ENCODE data around the gene TTLL11. TPM values are rescaled to one million over a fixed set of nuclear protein-coding genes. Genes with fewer than 3 reads are reported as not detected.

TTLL11 gene
- polyA plus RNA-seq, 1 donor from 2014 or later = 8.0 TPM

DNA sequence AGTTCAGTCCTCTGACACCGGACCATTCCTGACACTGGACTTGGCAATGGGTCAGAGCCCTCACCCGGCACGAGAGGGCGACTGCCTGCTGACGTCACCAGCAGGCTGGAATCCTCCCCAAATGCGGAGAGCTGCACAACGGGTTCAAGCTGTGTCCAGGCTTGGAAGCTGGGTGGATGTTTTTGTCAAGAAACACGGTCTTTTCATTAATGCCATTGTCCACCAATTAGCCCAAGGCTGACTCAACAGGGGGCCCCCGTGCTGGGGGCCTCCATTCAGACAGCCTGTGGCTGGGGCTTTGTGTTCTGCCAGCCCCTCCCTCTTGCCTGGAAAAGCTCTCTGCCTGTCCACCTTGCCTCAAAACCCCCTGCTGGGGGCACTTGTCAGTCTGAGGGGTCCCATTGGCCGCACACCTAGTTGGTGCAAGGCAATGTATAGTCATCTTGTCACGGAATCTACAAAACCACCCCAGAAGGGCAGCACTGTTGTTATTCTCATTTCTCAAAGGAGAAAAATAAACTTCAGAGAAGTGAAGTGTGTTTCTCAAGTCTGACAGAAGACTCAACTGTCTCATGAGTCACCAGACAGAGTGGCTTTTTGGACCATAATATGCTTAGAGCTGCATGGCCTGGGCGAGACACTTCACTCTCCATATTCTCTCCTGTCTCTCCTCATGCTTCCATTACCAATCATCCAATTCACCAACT lies 41.9 kb upstream of the TTLL11 start:
- no peak overlapping the region for H3K9ac ChIP-seq (ENCODE audit: low read length)
- no peaks in the 10 kb centered on the region for H4K20me1 ChIP-seq (ENCODE audit: insufficient read depth)
- no peak overlapping the region for H3K4me2 ChIP-seq (ENCODE audit: low read length)
- no peaks in the 10 kb centered on the region for H3F3A ChIP-seq (ENCODE audit: insufficient read depth, low read length, poor library complexity, severe bottlenecking)
- H3K79me2 ChIP-seq (replicated peaks; ENCODE audit: insufficient read depth, low read length) = no peaks in the 10 kb centered on the region
- TF ChIP-seq TAF1 (IDR thresholded peaks at IDR 0.05; ENCODE audit: low read depth) (no peak), POLR2AphosphoS5 (IDR thresholded peaks at IDR 0.05) (no peak), EZH2 (IDR thresholded peaks at IDR 0.05; ENCODE audit: borderline replicate concordance, insufficient read depth, low read length, poor library complexity, severe bottlenecking) (no peak), SMC3 (conservative IDR thresholded peaks at IDR 0.05; ENCODE audit: poor library complexity) (no peak), EP300 (conservative IDR thresholded peaks at IDR 0.05; ENCODE audit: poor library complexity, severe bottlenecking) (no peak), RAD21 (conservative IDR thresholded peaks at IDR 0.05) (no peak), MXI1 (conservative IDR thresholded peaks at IDR 0.05; ENCODE audit: poor library complexity, severe bottlenecking) (no peak)
- TF ChIP-seq, protein P1, sequence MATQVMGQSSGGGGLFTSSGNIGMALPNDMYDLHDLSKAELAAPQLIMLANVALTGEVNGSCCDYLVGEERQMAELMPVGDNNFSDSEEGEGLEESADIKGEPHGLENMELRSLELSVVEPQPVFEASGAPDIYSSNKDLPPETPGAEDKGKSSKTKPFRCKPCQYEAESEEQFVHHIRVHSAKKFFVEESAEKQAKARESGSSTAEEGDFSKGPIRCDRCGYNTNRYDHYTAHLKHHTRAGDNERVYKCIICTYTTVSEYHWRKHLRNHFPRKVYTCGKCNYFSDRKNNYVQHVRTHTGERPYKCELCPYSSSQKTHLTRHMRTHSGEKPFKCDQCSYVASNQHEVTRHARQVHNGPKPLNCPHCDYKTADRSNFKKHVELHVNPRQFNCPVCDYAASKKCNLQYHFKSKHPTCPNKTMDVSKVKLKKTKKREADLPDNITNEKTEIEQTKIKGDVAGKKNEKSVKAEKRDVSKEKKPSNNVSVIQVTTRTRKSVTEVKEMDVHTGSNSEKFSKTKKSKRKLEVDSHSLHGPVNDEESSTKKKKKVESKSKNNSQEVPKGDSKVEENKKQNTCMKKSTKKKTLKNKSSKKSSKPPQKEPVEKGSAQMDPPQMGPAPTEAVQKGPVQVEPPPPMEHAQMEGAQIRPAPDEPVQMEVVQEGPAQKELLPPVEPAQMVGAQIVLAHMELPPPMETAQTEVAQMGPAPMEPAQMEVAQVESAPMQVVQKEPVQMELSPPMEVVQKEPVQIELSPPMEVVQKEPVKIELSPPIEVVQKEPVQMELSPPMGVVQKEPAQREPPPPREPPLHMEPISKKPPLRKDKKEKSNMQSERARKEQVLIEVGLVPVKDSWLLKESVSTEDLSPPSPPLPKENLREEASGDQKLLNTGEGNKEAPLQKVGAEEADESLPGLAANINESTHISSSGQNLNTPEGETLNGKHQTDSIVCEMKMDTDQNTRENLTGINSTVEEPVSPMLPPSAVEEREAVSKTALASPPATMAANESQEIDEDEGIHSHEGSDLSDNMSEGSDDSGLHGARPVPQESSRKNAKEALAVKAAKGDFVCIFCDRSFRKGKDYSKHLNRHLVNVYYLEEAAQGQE (IDR thresholded peaks at IDR 0.05; ENCODE audit: borderline replicate concordance) = no peak
- TF ChIP-seq, protein P2, sequence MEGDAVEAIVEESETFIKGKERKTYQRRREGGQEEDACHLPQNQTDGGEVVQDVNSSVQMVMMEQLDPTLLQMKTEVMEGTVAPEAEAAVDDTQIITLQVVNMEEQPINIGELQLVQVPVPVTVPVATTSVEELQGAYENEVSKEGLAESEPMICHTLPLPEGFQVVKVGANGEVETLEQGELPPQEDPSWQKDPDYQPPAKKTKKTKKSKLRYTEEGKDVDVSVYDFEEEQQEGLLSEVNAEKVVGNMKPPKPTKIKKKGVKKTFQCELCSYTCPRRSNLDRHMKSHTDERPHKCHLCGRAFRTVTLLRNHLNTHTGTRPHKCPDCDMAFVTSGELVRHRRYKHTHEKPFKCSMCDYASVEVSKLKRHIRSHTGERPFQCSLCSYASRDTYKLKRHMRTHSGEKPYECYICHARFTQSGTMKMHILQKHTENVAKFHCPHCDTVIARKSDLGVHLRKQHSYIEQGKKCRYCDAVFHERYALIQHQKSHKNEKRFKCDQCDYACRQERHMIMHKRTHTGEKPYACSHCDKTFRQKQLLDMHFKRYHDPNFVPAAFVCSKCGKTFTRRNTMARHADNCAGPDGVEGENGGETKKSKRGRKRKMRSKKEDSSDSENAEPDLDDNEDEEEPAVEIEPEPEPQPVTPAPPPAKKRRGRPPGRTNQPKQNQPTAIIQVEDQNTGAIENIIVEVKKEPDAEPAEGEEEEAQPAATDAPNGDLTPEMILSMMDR (IDR thresholded peaks at IDR 0.05; ENCODE audit: poor library complexity, severe bottlenecking) = no peak
- H3K36me3 ChIP-seq (ENCODE audit: insufficient read depth, low read length) = no peaks in the 10 kb centered on the region
- H3K9me2 ChIP-seq (ENCODE audit: insufficient read depth, low read length) = no peaks in the 10 kb centered on the region
- H3K4me3 ChIP-seq (ENCODE audit: low read length) = no peak overlapping the region
- no peak overlapping the region for H2AFZ ChIP-seq (ENCODE audit: low read depth, low read length)
- H3K9me3 ChIP-seq (ENCODE audit: low read length) = no peaks in the 10 kb centered on the region
- no peak overlapping the region for H3K27ac ChIP-seq (ENCODE audit: low read length)
- peaks cover 34% of the 10 kb centered on the region for H3K27me3 ChIP-seq (ENCODE audit: insufficient read depth, low read depth, low read length)

DNA sequence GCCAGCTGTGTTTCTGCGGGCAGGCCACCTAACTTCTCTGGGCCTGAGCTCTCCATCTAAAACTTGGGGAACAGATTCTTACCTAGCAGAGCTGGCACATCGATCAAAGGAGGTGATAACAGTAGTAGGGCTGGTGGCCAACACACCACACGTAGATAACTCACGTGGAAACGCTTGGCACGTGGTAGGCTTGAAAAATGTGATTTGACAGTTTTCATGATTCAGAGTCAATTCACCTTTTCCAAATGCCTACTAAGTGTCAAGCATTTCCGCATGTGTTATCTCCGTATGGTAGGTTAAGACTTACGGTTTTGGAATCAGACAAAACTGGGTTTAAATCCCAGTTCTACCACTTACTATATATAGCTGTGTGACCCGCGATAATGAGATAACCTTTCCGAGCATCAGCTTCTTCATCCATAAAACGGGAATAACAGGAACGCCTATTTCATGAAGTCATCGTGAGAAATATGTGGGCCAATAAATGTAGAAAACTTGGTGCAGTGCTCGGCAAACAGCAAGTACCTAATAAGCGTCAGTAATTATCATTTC lies 41.0 kb upstream of the TTLL11 start:
- Histone ChIP-seq H3K9ac (ENCODE audit: low read length) (no peak overlapping the region), H3K27ac (ENCODE audit: low read length) (no peak overlapping the region), H3K79me2 (replicated peaks; ENCODE audit: insufficient read depth, low read length) (no peaks in the 10 kb centered on the region), H3F3A (ENCODE audit: insufficient read depth, low read length, poor library complexity, severe bottlenecking) (no peaks in the 10 kb centered on the region), H4K20me1 (ENCODE audit: insufficient read depth) (no peaks in the 10 kb centered on the region), H3K4me2 (ENCODE audit: low read length) (no peak overlapping the region), H3K9me3 (ENCODE audit: low read length) (no peaks in the 10 kb centered on the region), H3K27me3 (ENCODE audit: insufficient read depth, low read depth, low read length) (peaks cover 34% of the 10 kb centered on the region), H3K9me2 (ENCODE audit: insufficient read depth, low read length) (no peaks in the 10 kb centered on the region), H3K4me3 (ENCODE audit: low read length) (no peak overlapping the region), H2AFZ (ENCODE audit: low read depth, low read length) (no peak overlapping the region), H3K36me3 (ENCODE audit: insufficient read depth, low read length) (no peaks in the 10 kb centered on the region)
- TF ChIP-seq EZH2 (IDR thresholded peaks at IDR 0.05; ENCODE audit: borderline replicate concordance, insufficient read depth, low read length, poor library complexity, severe bottlenecking) = no peak
- TF ChIP-seq, protein P1 (IDR thresholded peaks at IDR 0.05; ENCODE audit: borderline replicate concordance) = no peak
- no peak for TF ChIP-seq SMC3 (conservative IDR thresholded peaks at IDR 0.05; ENCODE audit: poor library complexity)
- TF ChIP-seq TAF1 (IDR thresholded peaks at IDR 0.05; ENCODE audit: low read depth) = no peak
- TF ChIP-seq MXI1 (conservative IDR thresholded peaks at IDR 0.05; ENCODE audit: poor library complexity, severe bottlenecking) = no peak
- TF ChIP-seq RAD21 (conservative IDR thresholded peaks at IDR 0.05) = no peak
- TF ChIP-seq, protein P2 (IDR thresholded peaks at IDR 0.05; ENCODE audit: poor library complexity, severe bottlenecking) = no peak
- TF ChIP-seq EP300 (conservative IDR thresholded peaks at IDR 0.05; ENCODE audit: poor library complexity, severe bottlenecking) = no peak
